Measurements from ENCODE around the gene PKD2L1.

- TF ChIP-seq POLR2A (IDR thresholded peaks at IDR 0.05; ENCODE audit: low read length) (peak; percentile 96), GATA1 (IDR thresholded peaks at IDR 0.05; ENCODE audit: low read depth, low read length) (no peak)
These were observed 43.7 kb downstream of the PKD2L1 start, which contains the start of gene BLOC1S2 for GRCh38 chr10:100286051-100287033.
